Caco-2 (cell line): ENCODE results near the gene TM4SF1. TPM values are rescaled to one million over a fixed set of nuclear protein-coding genes. Genes with fewer than 3 reads are reported as not detected.

Experiments used
- BruUV-seq: library from RNA; stranded (reverse); fragments of 400-500 nt; replicated peaks from 2 replicates; lab custom pipeline; 2021; lab: Mats Ljungman, UMichigan
- CTCF ChIA-PET: fragments of 300-600 bp; sonication (Branson Sonifier 250); formaldehyde crosslinking; loops from one replicate; lab custom pipeline; 2022; ENCODE audit warnings: antibody characterized with exemption; lab: Charles Lee
- POLR2A ChIA-PET: fragments of 300-600 bp; sonication (Branson Sonifier 250); formaldehyde crosslinking; loops from one replicate; lab custom pipeline; 2022; ENCODE audit warnings: antibody characterized with exemption; lab: Charles Lee
- DNase-seq, 2 experiments: peaks; one replicate each; pipeline versions ENCODE4 v3.0.0 to v3.0.0-alpha.2; 2020 to 2022
- H3K27me3 ChIP-seq: replicated peaks from 2 replicates; pipeline ENCODE4 v1.6.0; 2011; ENCODE audit warnings: low read length; ENCODE audit not compliant: control insufficient read depth, insufficient read depth
- H3K36me3 ChIP-seq: 2 replicates; pipeline ENCODE4 v1.5.1; 2011; ENCODE audit warnings: low read length; ENCODE audit not compliant: control insufficient read depth, insufficient read depth
- H3K4me1 ChIP-seq: fragments of 250-450 bp; sonication (Bioruptor Pico); 2 replicates; pipeline ENCODE4 v1.5.1; 2020; ENCODE audit warnings: mild to moderate bottlenecking
- H3K4me3 ChIP-seq: 2 replicates; pipeline ENCODE4 v1.5.1; 2011; ENCODE audit warnings: low read depth, mild to moderate bottlenecking, control low read depth, low read length
- H3K9me3 ChIP-seq: fragments of 250-450 bp; sonication (Bioruptor Pico); 2 replicates; pipeline ENCODE4 v1.5.1; 2020; ENCODE audit warnings: mild to moderate bottlenecking, moderate library complexity
- H3K27ac Mint-ChIP-seq: one replicate; pipeline ENCODE4 v1.8.0; 2022; ENCODE audit warnings: mixed read lengths; ENCODE audit not compliant: unreplicated experiment
- H3K27me3 Mint-ChIP-seq: one replicate; pipeline ENCODE4 v1.8.0; 2022; ENCODE audit warnings: mixed read lengths; ENCODE audit not compliant: insufficient read depth, unreplicated experiment
- H3K36me3 Mint-ChIP-seq: one replicate; pipeline ENCODE4 v1.8.0; 2022; ENCODE audit warnings: mild to moderate bottlenecking, mixed read lengths; ENCODE audit not compliant: insufficient read depth, unreplicated experiment
- H3K4me1 Mint-ChIP-seq: one replicate; pipeline ENCODE4 v1.8.0; 2022; ENCODE audit warnings: low read depth, mixed read lengths; ENCODE audit not compliant: unreplicated experiment
- H3K4me3 Mint-ChIP-seq: one replicate; pipeline ENCODE4 v1.8.0; 2022; ENCODE audit warnings: mild to moderate bottlenecking, moderate library complexity, mixed read lengths; ENCODE audit not compliant: unreplicated experiment
- H3K9me3 Mint-ChIP-seq: one replicate; pipeline ENCODE4 v1.8.0; 2022; ENCODE audit warnings: mixed read lengths; ENCODE audit not compliant: unreplicated experiment
- intact Hi-C: fragments of 100-400 bp; cut with micrococcal nuclease; formaldehyde crosslinking; loops from one replicate; pipeline ENCODE4 v1.10.0; 2022; ENCODE audit not compliant: unreplicated experiment
- total RNA-seq: library from RNA; stranded (reverse); gene quantifications from 2 replicates; pipeline ENCODE4 v1.2.3, GENCODE V29; 2022
- TF ChIP-seq, protein P1 (sequence below), 2 experiments: fragments of 200-600 bp in 1 of 2; IDR thresholded peaks; 1 replicate in 1 of 2; 2 replicates in 1 of 2; pipeline versions ENCODE4 v1.5.1 to v1.8.0; 2011 to 2022; ENCODE audit warnings: antibody characterized with exemption in 1 of 2, control low read depth in 1 of 2, inconsistent platforms in 1 of 2, low read depth in 1 of 2, low read length in 1 of 2, mild to moderate bottlenecking in 1 of 2, moderate library complexity in 1 of 2; ENCODE audit not compliant: insufficient read depth in 1 of 2, severe bottlenecking in 1 of 2, unreplicated experiment in 1 of 2

TM4SF1 gene
- total RNA-seq, 1 experiment from 2014 or later = 49.2 TPM

DNA sequence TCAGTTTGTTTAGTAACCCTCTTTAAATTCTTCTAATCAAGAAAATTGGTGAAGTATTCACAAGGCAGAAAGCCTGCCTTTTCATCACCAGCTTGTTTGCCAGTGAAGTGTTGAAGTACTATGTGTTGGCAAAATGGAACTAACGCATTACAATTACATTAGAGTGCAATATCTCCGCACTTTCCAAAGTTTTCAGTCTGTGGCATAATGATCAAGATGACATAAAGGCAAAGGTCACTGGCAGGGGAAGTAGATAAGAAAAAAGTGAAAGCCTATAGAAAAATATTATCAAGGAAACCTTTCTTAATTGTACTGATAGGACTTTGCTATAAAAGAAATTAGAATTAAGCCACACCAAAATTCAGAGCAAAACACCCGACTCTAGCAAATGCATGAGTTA, 25.0 kb upstream of the TM4SF1 start:
- Mint-ChIP-seq H3K4me3 (no peak overlapping the region), H3K27me3 (no peaks in the 10 kb centered on the region), H3K27ac (peak overlapping the region; percentile 78), H3K36me3 (no peaks in the 10 kb centered on the region), H3K9me3 (peaks cover 9% of the 10 kb centered on the region), H3K4me1 (peaks cover 18% of the 10 kb centered on the region)
- intact Hi-C loops = no loop called here
- no TSS peak for BruUV-seq
- Histone ChIP-seq H3K36me3 (no peaks in the 10 kb centered on the region), H3K27me3 (no peaks in the 10 kb centered on the region), H3K4me3 (no peak overlapping the region), H3K4me1 (peaks cover 41% of the 10 kb centered on the region), H3K9me3 (0 out of 2 replicates have a peak, but pooled peaks cover 5% of the 10 kb centered on the region)
- no peak for DNase-seq
- ChIA-PET CTCF (interaction anchor here (0.8 to 1.3 kb wide), 2 partner anchors 15 to 87 kb away, joined by 3 read pairs; no protein-coding TSS in a partner anchor), POLR2A (no interaction called here)
- TF ChIP-seq, protein P1, sequence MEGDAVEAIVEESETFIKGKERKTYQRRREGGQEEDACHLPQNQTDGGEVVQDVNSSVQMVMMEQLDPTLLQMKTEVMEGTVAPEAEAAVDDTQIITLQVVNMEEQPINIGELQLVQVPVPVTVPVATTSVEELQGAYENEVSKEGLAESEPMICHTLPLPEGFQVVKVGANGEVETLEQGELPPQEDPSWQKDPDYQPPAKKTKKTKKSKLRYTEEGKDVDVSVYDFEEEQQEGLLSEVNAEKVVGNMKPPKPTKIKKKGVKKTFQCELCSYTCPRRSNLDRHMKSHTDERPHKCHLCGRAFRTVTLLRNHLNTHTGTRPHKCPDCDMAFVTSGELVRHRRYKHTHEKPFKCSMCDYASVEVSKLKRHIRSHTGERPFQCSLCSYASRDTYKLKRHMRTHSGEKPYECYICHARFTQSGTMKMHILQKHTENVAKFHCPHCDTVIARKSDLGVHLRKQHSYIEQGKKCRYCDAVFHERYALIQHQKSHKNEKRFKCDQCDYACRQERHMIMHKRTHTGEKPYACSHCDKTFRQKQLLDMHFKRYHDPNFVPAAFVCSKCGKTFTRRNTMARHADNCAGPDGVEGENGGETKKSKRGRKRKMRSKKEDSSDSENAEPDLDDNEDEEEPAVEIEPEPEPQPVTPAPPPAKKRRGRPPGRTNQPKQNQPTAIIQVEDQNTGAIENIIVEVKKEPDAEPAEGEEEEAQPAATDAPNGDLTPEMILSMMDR (IDR thresholded peaks at IDR 0.05; ENCODE audit: insufficient read depth in 1 of 2, low read depth in 1 of 2, low read length in 1 of 2, severe bottlenecking in 1 of 2, unreplicated experiment in 1 of 2) = no peak

DNA sequence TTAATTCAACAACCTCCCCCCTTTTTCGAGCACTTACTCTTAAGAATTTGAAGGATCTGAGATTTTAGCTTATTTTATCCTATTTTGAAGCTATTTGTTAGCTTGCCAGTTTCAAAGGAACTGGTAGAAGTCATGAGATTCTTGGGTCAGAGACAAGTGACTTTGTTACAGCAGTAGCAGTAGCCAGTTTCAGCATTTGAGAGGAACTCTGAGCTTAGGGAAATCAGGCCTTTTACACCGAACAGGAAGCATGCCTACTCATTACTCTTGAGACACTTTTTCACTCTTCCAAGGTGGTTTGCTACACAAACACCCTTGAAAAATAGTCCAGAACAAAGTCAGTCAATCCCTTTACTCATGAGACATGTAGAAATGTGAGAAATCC, 24.5 kb upstream of the TM4SF1 start:
- H3K27me3 Mint-ChIP-seq = no peaks in the 10 kb centered on the region
- H3K4me1 ChIP-seq = peaks cover 36% of the 10 kb centered on the region
- H3K4me3 Mint-ChIP-seq = peak overlapping the region; percentile 6
- TF ChIP-seq, protein P1 (IDR thresholded peaks at IDR 0.05; ENCODE audit: insufficient read depth in 1 of 2, low read depth in 1 of 2, low read length in 1 of 2, severe bottlenecking in 1 of 2, unreplicated experiment in 1 of 2) = no peak
- peak overlapping the region; percentile 78 for H3K27ac Mint-ChIP-seq
- intact Hi-C loops = loop anchor here (1.0 kb wide), 2 partner anchors 9 to 15 kb away; no protein-coding TSS in a partner anchor
- H3K27me3 ChIP-seq = no peaks in the 10 kb centered on the region
- ChIA-PET POLR2A (interaction anchor here (0.6 to 1.2 kb wide), 3 partner anchors 15 to 102 kb away, joined by 3 to 4 read pairs (median 4); no protein-coding TSS in a partner anchor), CTCF (interaction anchor here (0.8 to 1.3 kb wide), 4 partner anchors 15 to 87 kb away, joined by 3 to 5 read pairs (median 4); no protein-coding TSS in a partner anchor)
- no peak overlapping the region for H3K4me3 ChIP-seq
- BruUV-seq = TSS peak; percentile 44
- 0 out of 2 replicates have a peak, but pooled peaks cover 5% of the 10 kb centered on the region for H3K9me3 ChIP-seq
- no peaks in the 10 kb centered on the region for H3K36me3 ChIP-seq
- H3K9me3 Mint-ChIP-seq = peaks cover 9% of the 10 kb centered on the region
- peaks cover 19% of the 10 kb centered on the region for H3K4me1 Mint-ChIP-seq
- no peak for DNase-seq
- H3K36me3 Mint-ChIP-seq = no peaks in the 10 kb centered on the region

DNA sequence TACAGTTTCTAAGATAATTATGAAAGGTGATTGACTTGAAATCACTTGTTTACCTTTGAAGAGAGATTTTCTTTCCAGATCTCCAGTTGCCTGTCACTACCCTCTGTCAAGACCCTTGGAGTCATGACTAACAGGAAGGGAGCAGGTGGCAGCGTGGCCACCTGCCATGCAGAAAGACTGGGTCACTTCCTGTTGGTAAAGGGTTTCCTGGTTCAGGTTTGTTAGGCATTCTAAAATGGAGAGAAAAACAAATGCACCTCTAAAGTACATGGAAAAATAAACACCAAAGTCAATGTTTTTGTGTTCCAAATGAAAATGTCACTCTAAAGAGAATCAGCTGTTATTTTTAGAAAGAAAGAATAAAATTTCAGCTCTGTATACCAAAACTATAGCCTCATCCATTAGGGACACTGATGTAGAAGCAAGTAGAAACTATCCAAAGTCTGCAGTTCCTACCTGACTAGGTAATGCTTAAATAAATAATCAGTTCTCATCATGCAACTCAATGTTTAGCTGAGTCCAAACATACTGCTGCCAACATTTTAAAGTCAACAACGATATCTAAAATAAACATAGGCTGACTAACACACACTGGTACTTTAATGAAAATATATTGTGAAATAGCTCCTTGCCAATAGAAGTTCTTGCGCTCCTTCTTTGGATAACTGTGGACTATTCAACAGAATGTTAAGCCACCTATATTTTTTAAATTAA, 23.9 kb upstream of the TM4SF1 start:
- TSS peak; percentile 87 for BruUV-seq
- Mint-ChIP-seq H3K27me3 (no peaks in the 10 kb centered on the region), H3K27ac (peak overlapping the region; percentile 78), H3K4me1 (peaks cover 19% of the 10 kb centered on the region), H3K9me3 (peaks cover 9% of the 10 kb centered on the region), H3K4me3 (peak overlapping the region; percentile 6), H3K36me3 (no peaks in the 10 kb centered on the region)
- POLR2A ChIA-PET = interaction anchor here (0.6 to 1.2 kb wide), 3 partner anchors 14 to 101 kb away, joined by 3 to 4 read pairs (median 4); no protein-coding TSS in a partner anchor
- CTCF ChIA-PET = interaction anchor here (0.5 to 1.3 kb wide), 5 partner anchors 14 to 88 kb away, joined by 3 to 5 read pairs (median 3); no protein-coding TSS in a partner anchor
- H3K36me3 ChIP-seq = no peaks in the 10 kb centered on the region
- H3K4me1 ChIP-seq = peaks cover 33% of the 10 kb centered on the region
- DNase-seq = peak; percentile 50 to 53
- H3K27me3 ChIP-seq = no peaks in the 10 kb centered on the region
- H3K4me3 ChIP-seq = no peak overlapping the region; the same call in 1 of the 2 replicates
- TF ChIP-seq, protein P1 (IDR thresholded peaks at IDR 0.05; ENCODE audit: insufficient read depth in 1 of 2, low read depth in 1 of 2, low read length in 1 of 2, severe bottlenecking in 1 of 2, unreplicated experiment in 1 of 2) = no peak
- 0 out of 2 replicates have a peak, but pooled peaks cover 5% of the 10 kb centered on the region for H3K9me3 ChIP-seq
- intact Hi-C loops = loop anchor here (1.0 kb wide), 2 partner anchors 8 to 14 kb away; no protein-coding TSS in a partner anchor
